SK-N-SH treated with all-trans-retinoic acid at 6 μM for 48 hours (cell line): Measurements from ENCODE around the gene GON7.

Experiments
- CREB5 ChIP-seq: fragments of 250-450 bp; sonication (Bioruptor Pico); IDR thresholded peaks from 2 replicates; pipeline ENCODE4 v1.5.1; 2020; ENCODE audit warnings: low read depth, mild to moderate bottlenecking, moderate library complexity
- RARB ChIP-seq: fragments of 250-450 bp; sonication (Bioruptor Pico); IDR thresholded peaks from 2 replicates; pipeline ENCODE4 v1.8.0; 2021; ENCODE audit warnings: mild to moderate bottlenecking, moderate library complexity
- TCF4 ChIP-seq: fragments of 250-450 bp; sonication (Bioruptor Pico); IDR thresholded peaks from 2 replicates; pipeline ENCODE4 v1.8.0; 2021; ENCODE audit warnings: mild to moderate bottlenecking, moderate library complexity, borderline replicate concordance
- TF ChIP-seq, protein P1 (sequence below): fragments of 250-450 bp; sonication (Bioruptor Pico); IDR thresholded peaks from 2 replicates; pipeline ENCODE4 v1.8.0; 2021; ENCODE audit warnings: low read depth, mild to moderate bottlenecking, moderate library complexity, borderline replicate concordance

- TF ChIP-seq, protein P1, sequence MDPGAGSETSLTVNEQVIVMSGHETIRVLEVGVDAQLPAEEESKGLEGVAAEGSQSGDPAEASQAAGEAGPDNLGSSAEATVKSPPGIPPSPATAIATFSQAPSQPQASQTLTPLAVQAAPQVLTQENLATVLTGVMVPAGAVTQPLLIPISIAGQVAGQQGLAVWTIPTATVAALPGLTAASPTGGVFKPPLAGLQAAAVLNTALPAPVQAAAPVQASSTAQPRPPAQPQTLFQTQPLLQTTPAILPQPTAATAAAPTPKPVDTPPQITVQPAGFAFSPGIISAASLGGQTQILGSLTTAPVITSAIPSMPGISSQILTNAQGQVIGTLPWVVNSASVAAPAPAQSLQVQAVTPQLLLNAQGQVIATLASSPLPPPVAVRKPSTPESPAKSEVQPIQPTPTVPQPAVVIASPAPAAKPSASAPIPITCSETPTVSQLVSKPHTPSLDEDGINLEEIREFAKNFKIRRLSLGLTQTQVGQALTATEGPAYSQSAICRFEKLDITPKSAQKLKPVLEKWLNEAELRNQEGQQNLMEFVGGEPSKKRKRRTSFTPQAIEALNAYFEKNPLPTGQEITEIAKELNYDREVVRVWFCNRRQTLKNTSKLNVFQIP (CRISPR knock-in tag), result no peak
- TF ChIP-seq TCF4 (no peak), CREB5 (CRISPR knock-in tag) (no peak), RARB (CRISPR knock-in tag) (no peak)
Measured at GRCh38 chr14:93245764-93246420, 39.0 kb upstream of the GON7 start.
